B cell (primary cell): ENCODE measurements around the gene IL17RA. TPM values are rescaled to one million over a fixed set of nuclear protein-coding genes. Genes with fewer than 3 reads are reported as not detected.

ENCODE experiments used
- ATAC-seq: fragments of 200-7000 bp; cut with Tn5 transposase; one replicate; pipeline ENCODE4 v1.10.0; 2021; ENCODE audit warnings: low read depth, mild to moderate bottlenecking, moderate number of reproducible peaks, moderate library complexity
- CTCF ChIA-PET: fragments of 350-600 bp; sonication (Branson Sonifier 250); formaldehyde crosslinking; loops from one replicate; lab custom pipeline; 2021; ENCODE audit warnings: antibody characterized with exemption, inconsistent platforms; lab: Charles Lee
- POLR2A ChIA-PET: fragments of 350-600 bp; sonication (Branson Sonifier 250); formaldehyde crosslinking; loops from one replicate; lab custom pipeline; 2021; ENCODE audit warnings: antibody characterized with exemption; lab: Charles Lee
- DNase-seq: peaks from one replicate; pipeline ENCODE4 v3.0.0; 2013
- H2AFZ ChIP-seq: 2 replicates; pipeline ENCODE4 v1.6.1; 2012; ENCODE audit warnings: mild to moderate bottlenecking, low read depth, low read length; ENCODE audit not compliant: insufficient read depth, poor library complexity, severe bottlenecking
- H3K27ac ChIP-seq, 2 donors: 1 replicate in 1 of 2; 2 replicates in 1 of 2; pipeline ENCODE4 v1.5.1; 2012 to 2013; ENCODE audit warnings: low read length in 2 of 2, mild to moderate bottlenecking in 2 of 2, moderate library complexity in 1 of 2
- H3K27me3 ChIP-seq, 4 experiments: fragments of 200-600 bp in 1 of 4; sonication (generic) in 1 of 4; replicated peaks in 1 of 4; 1 replicate in 2 of 4; 2 replicates in 2 of 4; pipeline versions ENCODE4 v1.6.1 to v1.7.0; 2013 to 2016; ENCODE audit warnings: low read length in 3 of 4, mild to moderate bottlenecking in 2 of 4, mixed read lengths in 1 of 4, moderate library complexity in 1 of 4; ENCODE audit not compliant: insufficient read depth in 4 of 4, control insufficient read depth in 3 of 4; ENCODE audit errors: control extremely low read depth in 1 of 4
- H3K36me3 ChIP-seq, 2 experiments: replicated peaks in 1 of 2; 1 replicate in 1 of 2; 2 replicates in 1 of 2; pipeline versions ENCODE4 v1.6.1 to v1.7.1; 2013; ENCODE audit warnings: low read length in 1 of 2; ENCODE audit not compliant: insufficient read depth in 2 of 2, control insufficient read depth in 1 of 2; ENCODE audit errors: control extremely low read depth in 1 of 2, extremely low read depth in 1 of 2
- H3K4me1 ChIP-seq, 2 donors: fragments of 200-600 bp in 1 of 2; sonication (generic) in 1 of 2; 1 replicate in 1 of 2; 2 replicates in 1 of 2; pipeline versions ENCODE4 v1.5.1 to v1.6.1; 2013 to 2017; ENCODE audit warnings: low read length in 2 of 2; ENCODE audit not compliant: control insufficient read depth in 2 of 2, insufficient read depth in 2 of 2
- H3K4me2 ChIP-seq: replicated peaks from 2 replicates; pipeline ENCODE3; 2012; ENCODE audit warnings: mild to moderate bottlenecking, low read depth, low read length; ENCODE audit not compliant: poor library complexity, severe bottlenecking
- H3K4me3 ChIP-seq, 5 experiments: fragments of 200-600 bp in 1 of 5; sonication (generic) in 1 of 5; 1 replicate in 3 of 5; 2 replicates in 2 of 5; pipeline versions ENCODE4 v1.5.1 to v1.7.0; 2011 to 2016; ENCODE audit warnings: low read length in 4 of 5, mild to moderate bottlenecking in 4 of 5, low read depth in 2 of 5, control low read depth in 1 of 5, moderate library complexity in 1 of 5; ENCODE audit not compliant: insufficient read depth in 1 of 5; ENCODE audit errors: control extremely low read depth in 1 of 5, extremely low read depth in 1 of 5
- H3K79me2 ChIP-seq: fragments of 200-600 bp; sonication (generic); one replicate; pipeline ENCODE4 v1.6.0; 2016; ENCODE audit warnings: low read length; ENCODE audit not compliant: control insufficient read depth, insufficient read depth
- H3K9ac ChIP-seq: fragments of 200-600 bp; sonication (generic); 2 replicates; pipeline ENCODE4 v1.6.1; 2017; ENCODE audit warnings: mild to moderate bottlenecking, low read length, moderate library complexity
- H3K9me3 ChIP-seq, 3 donors: one replicate each; pipeline versions ENCODE4 v1.6.1 to v1.7.1; 2013; ENCODE audit warnings: low read length in 2 of 3; ENCODE audit not compliant: control insufficient read depth in 2 of 3, insufficient read depth in 1 of 3; ENCODE audit errors: control extremely low read depth in 1 of 3
- H4K20me1 ChIP-seq: 2 replicates; pipeline ENCODE4 v1.6.0; 2012; ENCODE audit warnings: mild to moderate bottlenecking, low read length; ENCODE audit not compliant: insufficient read depth, control insufficient read depth, poor library complexity, severe bottlenecking
- H3K27ac Mint-ChIP-seq: one replicate; pipeline ENCODE4 v1.8.0; 2021; ENCODE audit warnings: mixed read lengths
- H3K27me3 Mint-ChIP-seq: one replicate; pipeline ENCODE4 v1.8.0; 2021; ENCODE audit warnings: mixed read lengths
- H3K4me1 Mint-ChIP-seq: one replicate; pipeline ENCODE4 v1.8.0; 2021; ENCODE audit warnings: mixed read lengths
- H3K4me3 Mint-ChIP-seq: one replicate; pipeline ENCODE4 v1.8.0; 2021; ENCODE audit warnings: mixed read lengths
- H3K9me3 Mint-ChIP-seq: one replicate; pipeline ENCODE4 v1.8.0; 2022; ENCODE audit warnings: mixed read lengths; ENCODE audit not compliant: insufficient read depth
- CTCF ChIP-seq: fragments of 200-600 bp; IDR thresholded peaks from one replicate; pipeline ENCODE4 v1.8.0; 2022; ENCODE audit warnings: antibody characterized with exemption, mild to moderate bottlenecking
- EZH2 ChIP-seq: IDR thresholded peaks from 2 replicates; pipeline ENCODE4 v1.6.1; 2012; ENCODE audit warnings: borderline replicate concordance, low read depth, mild to moderate bottlenecking, moderate library complexity, low read length; ENCODE audit not compliant: insufficient read depth, poor library complexity, severe bottlenecking
- WGBS: methylation state at CpG from one replicate; pipeline ENCODE4 v1.1.5; 2013; ENCODE audit warnings: missing lambda C conversion rate; ENCODE audit not compliant: insufficient coverage; 5-methylcytosine and 5-hydroxymethylcytosine counted together
- intact Hi-C: fragments of 100-400 bp; cut with micrococcal nuclease; formaldehyde crosslinking; loops from one replicate; pipeline ENCODE4 v1.10.0; 2022
- polyA plus RNA-seq: library from polyadenylated mRNA; depleted of rRNA; stranded (reverse); fragments of >200 nt; gene quantifications from 2 replicates; pipeline ENCODE4 v1.2.3, GENCODE V29; 2012
- total RNA-seq, 2 donors: library from RNA; stranded (reverse); fragments of 120-200 nt in 1 of 2; gene quantifications; 1 replicate in 1 of 2; 2 replicates in 1 of 2; pipeline versions ENCODE4 v1.2.3 to v1.2.4, GENCODE V29; 2013 to 2022

Gene IL17RA
- total and polyA plus RNA-seq, 2 donors (not counting 1 experiment from before 2014, with no cell fraction given): 8.1 to 24.6 TPM

- no peaks in the 10 kb centered on the region for H3K79me2 ChIP-seq
- peaks cover 0 to 11% of the 10 kb centered on the region in 2 donors for H3K4me1 ChIP-seq
- H3K4me3 ChIP-seq: no peak overlapping the region
- H3K27ac Mint-ChIP-seq: no peak overlapping the region
- DNase-seq: no peak
- H2AFZ ChIP-seq: no peak overlapping the region
- no peaks in the 10 kb centered on the region for H3K9me3 ChIP-seq
- no peak overlapping the region for H3K4me3 Mint-ChIP-seq
- H3K27me3 ChIP-seq: no peaks in the 10 kb centered on the region
- no peak overlapping the region for H3K9ac ChIP-seq
- peaks cover 4% of the 10 kb centered on the region for H4K20me1 ChIP-seq
- H3K27me3 Mint-ChIP-seq: no peaks in the 10 kb centered on the region
- H3K9me3 Mint-ChIP-seq: no peaks in the 10 kb centered on the region
- H3K4me2 ChIP-seq: no peak overlapping the region
- no peak for TF ChIP-seq EZH2
- no peak for TF ChIP-seq CTCF
- POLR2A ChIA-PET: no interaction called here
- intact Hi-C loops: no loop called here
- WGBS: 97% methylated on average over 17 of the region's 22 CpGs
- peaks cover 1 to 80% of the 10 kb centered on the region in 2 experiments for H3K36me3 ChIP-seq
- no peak for ATAC-seq
- CTCF ChIA-PET: interaction anchor here (1.8 kb wide), 1 partner anchor 397 kb away, joined by 6 read pairs; no protein-coding TSS in a partner anchor
- H3K4me1 Mint-ChIP-seq: peaks cover 6% of the 10 kb centered on the region
- H3K27ac ChIP-seq: no peak overlapping the region
These were observed 20.6 kb downstream of the IL17RA start for GRCh38 chr22:17105143-17106129.
